Measurements from ENCODE around the gene LAMA5.

- TF ChIP-seq CTCF (IDR thresholded peaks at IDR 0.05; ENCODE audit: low read length), result no peak
- TF ChIP-seq EZH2 (optimal IDR thresholded peaks at IDR 0.05; ENCODE audit: low read depth, low read length), result no peak
- TF ChIP-seq EZH2phosphoT487 (IDR thresholded peaks at IDR 0.05; ENCODE audit: low read length), result no peak
Measured at GRCh38 chr20:62370115-62370806, 3.1 kb upstream of the LAMA5 start.

Measured in MM.1S (cell line).